Measurements from ENCODE around the gene SNAPIN.

DNA sequence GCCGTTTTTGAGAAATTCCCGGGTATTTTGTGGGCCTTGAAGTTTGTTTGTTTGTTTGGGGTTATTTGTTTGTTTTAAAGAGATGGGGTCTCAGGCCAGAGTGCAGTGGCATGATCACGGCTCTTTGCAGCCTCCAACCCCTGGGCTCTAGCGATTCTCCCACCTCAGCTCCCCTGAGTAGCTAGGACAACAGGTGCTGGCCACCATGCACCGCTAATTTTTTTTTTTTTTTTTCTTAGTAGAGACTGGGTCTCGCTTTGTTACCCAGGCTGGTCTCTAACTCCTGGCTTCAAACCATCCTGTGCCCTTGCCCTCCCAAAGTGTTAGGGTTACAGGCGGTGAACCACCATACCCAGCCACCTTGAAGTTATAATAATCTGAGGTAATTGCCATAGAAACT is 22.6 kb upstream of the SNAPIN start:
- TF ChIP-seq, protein P1, sequence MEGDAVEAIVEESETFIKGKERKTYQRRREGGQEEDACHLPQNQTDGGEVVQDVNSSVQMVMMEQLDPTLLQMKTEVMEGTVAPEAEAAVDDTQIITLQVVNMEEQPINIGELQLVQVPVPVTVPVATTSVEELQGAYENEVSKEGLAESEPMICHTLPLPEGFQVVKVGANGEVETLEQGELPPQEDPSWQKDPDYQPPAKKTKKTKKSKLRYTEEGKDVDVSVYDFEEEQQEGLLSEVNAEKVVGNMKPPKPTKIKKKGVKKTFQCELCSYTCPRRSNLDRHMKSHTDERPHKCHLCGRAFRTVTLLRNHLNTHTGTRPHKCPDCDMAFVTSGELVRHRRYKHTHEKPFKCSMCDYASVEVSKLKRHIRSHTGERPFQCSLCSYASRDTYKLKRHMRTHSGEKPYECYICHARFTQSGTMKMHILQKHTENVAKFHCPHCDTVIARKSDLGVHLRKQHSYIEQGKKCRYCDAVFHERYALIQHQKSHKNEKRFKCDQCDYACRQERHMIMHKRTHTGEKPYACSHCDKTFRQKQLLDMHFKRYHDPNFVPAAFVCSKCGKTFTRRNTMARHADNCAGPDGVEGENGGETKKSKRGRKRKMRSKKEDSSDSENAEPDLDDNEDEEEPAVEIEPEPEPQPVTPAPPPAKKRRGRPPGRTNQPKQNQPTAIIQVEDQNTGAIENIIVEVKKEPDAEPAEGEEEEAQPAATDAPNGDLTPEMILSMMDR (IDR thresholded peaks at IDR 0.05 in 2 of 3, conservative IDR thresholded peaks at IDR 0.05 in 1 of 3; ENCODE audit: borderline replicate concordance in 1 of 3, insufficient read depth in 1 of 3, low read depth in 2 of 3, low read length in 2 of 3), result no peak
- TF ChIP-seq MAX (IDR thresholded peaks at IDR 0.05) (no peak), ELF1 (IDR thresholded peaks at IDR 0.05; ENCODE audit: borderline replicate concordance, low read depth) (no peak), TCF7L2 (IDR thresholded peaks at IDR 0.05; ENCODE audit: borderline replicate concordance, extremely low read depth, insufficient read depth, insufficient read length) (no peak), POLR2A (IDR thresholded peaks at IDR 0.05; ENCODE audit: borderline replicate concordance, extremely low read depth, insufficient read depth, insufficient read length) (no peak), EZH2phosphoT487 (IDR thresholded peaks at IDR 0.05; ENCODE audit: borderline replicate concordance) (no peak), POLR2AphosphoS5 (IDR thresholded peaks at IDR 0.05; ENCODE audit: low read depth, low read length) (no peak), EZH2 (IDR thresholded peaks at IDR 0.05) (no peak), ZNF274 (IDR thresholded peaks at IDR 0.05; ENCODE audit: low read depth, low read length) (no peak), RAD21 (IDR thresholded peaks at IDR 0.05; ENCODE audit: low read depth) (no peak), YY1 (IDR thresholded peaks at IDR 0.05; ENCODE audit: extremely low read depth, insufficient replicate concordance, low read depth, low read length) (no peak), FOSL1 (IDR thresholded peaks at IDR 0.05; ENCODE audit: low read depth) (no peak), SIN3A (IDR thresholded peaks at IDR 0.05; ENCODE audit: low read depth) (no peak)
